Large intestine (tissue), 3 donors: ENCODE data around the gene SLC9A8. TPM values are rescaled to one million over a fixed set of nuclear protein-coding genes. Genes with fewer than 3 reads are reported as not detected.
"Not testable (repeated sequence)": the region's sequence is repeated elsewhere in the genome, so short reads cannot be mapped to it uniquely, and the experiment has no call there.

Source experiments
- DNase-seq, 2 donors: peaks; one replicate each; pipeline versions ENCODE4 v3.0.0 to v3.0.0-alpha.2; 2013
- H3K27ac ChIP-seq: one replicate; pipeline ENCODE4 v1.5.1; 2013; ENCODE audit warnings: low read length
- H3K27me3 ChIP-seq: 2 replicates; pipeline ENCODE4 v1.6.1; 2013; ENCODE audit warnings: low read length; ENCODE audit not compliant: control insufficient read depth, insufficient read depth
- H3K36me3 ChIP-seq: 2 replicates; pipeline ENCODE4 v1.6.1; 2013; ENCODE audit warnings: low read length; ENCODE audit not compliant: control insufficient read depth, insufficient read depth
- H3K4me1 ChIP-seq: one replicate; pipeline ENCODE4 v1.6.1; 2013; ENCODE audit warnings: low read length; ENCODE audit not compliant: control insufficient read depth, insufficient read depth
- H3K4me3 ChIP-seq: one replicate; pipeline ENCODE4 v1.5.1; 2013; ENCODE audit warnings: low read length
- H3K9me3 ChIP-seq: one replicate; pipeline ENCODE4 v1.6.1; 2013; ENCODE audit warnings: mild to moderate bottlenecking, low read depth, low read length, moderate library complexity; ENCODE audit not compliant: control insufficient read depth
- WGBS: methylation state at CpG from one replicate; pipeline ENCODE4 v1.1.5; 2013; ENCODE audit warnings: low lambda C conversion rate; ENCODE audit not compliant: insufficient coverage; 5-methylcytosine and 5-hydroxymethylcytosine counted together
- polyA plus RNA-seq: library from polyadenylated mRNA; unstranded; fragments of 120-200 nt; gene quantifications from one replicate; pipeline ENCODE4 v1.2.1, GENCODE V29; 2013

SLC9A8 gene
- polyA plus RNA-seq, 1 donor: 11.3 TPM

DNA sequence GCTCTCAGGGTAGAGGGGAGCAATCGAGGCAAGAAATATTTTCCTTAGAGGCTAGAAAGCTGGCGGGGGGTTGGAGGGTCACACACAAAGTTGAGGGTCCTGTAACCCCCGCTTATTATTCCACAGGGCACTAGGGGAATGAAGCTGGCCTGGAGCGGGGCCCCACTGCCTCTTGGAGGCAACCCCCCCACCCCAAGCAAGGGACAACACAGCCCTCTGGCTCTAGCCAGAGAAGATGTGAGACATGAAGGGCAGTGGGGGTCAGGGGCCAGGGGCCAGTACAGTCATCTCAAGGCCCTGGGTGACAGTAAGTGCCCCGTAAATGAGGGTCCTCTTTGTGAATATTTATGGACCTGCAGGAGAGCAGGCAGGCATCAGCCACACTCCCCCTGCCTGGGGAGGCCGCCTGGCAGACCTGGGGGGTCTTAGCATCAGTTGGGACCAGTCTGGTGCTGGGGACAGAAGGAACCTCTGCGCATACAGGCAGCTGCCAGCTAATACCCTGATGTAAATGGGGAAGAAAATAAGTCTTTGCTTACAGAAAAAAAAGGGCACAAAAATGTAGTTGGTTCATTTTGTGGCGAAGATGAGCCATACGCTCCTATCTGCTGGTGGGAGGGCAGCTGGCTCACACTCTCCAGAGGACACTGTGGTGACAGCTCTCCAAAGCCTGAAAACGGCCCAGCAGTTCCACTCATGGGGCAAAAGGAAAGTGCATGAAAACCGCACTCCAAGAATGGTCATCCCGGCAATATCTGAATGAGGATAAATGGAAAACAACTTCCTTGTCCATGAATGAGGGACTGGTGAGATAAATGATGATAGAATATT lies 80.8 kb downstream of the SLC9A8 start:
- H3K27ac ChIP-seq: no peak overlapping the region
- no peaks in the 10 kb centered on the region for H3K9me3 ChIP-seq
- H3K4me3 ChIP-seq: no peak overlapping the region
- H3K36me3 ChIP-seq: peaks cover 11% of the 10 kb centered on the region
- no peaks in the 10 kb centered on the region for H3K27me3 ChIP-seq
- H3K4me1 ChIP-seq: peaks cover 7% of the 10 kb centered on the region
- DNase-seq: no peak
- WGBS: 65% methylated on average over 2 of the region's 12 CpGs

DNA sequence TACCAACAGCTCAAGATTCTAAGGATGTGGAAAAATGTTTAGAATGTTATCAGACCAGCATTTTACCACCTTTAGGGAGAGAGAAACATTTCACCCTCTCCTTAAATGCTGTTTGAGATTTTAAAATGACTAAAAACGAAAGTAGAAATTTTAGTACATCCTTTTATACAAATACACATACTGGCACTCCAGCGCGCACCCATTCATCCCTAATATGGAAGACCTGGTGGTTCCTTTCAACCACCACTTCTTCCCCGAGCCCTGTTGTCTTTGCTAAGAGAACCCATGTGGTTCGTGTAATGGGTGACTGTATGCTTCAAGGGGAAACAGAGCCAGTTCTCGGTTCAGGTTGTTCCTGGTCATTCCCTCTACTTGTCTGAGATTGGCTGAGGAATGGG lies 81.4 kb downstream of the SLC9A8 start:
- H3K4me3 ChIP-seq: no peak overlapping the region
- peaks cover 3% of the 10 kb centered on the region for H3K4me1 ChIP-seq
- H3K36me3 ChIP-seq: peaks cover 6% of the 10 kb centered on the region
- H3K27ac ChIP-seq: no peak overlapping the region
- H3K9me3 ChIP-seq: no peaks in the 10 kb centered on the region
- no peaks in the 10 kb centered on the region for H3K27me3 ChIP-seq
- 100% methylated on average over 3 of the region's 6 CpGs for WGBS
- no peak for DNase-seq

DNA sequence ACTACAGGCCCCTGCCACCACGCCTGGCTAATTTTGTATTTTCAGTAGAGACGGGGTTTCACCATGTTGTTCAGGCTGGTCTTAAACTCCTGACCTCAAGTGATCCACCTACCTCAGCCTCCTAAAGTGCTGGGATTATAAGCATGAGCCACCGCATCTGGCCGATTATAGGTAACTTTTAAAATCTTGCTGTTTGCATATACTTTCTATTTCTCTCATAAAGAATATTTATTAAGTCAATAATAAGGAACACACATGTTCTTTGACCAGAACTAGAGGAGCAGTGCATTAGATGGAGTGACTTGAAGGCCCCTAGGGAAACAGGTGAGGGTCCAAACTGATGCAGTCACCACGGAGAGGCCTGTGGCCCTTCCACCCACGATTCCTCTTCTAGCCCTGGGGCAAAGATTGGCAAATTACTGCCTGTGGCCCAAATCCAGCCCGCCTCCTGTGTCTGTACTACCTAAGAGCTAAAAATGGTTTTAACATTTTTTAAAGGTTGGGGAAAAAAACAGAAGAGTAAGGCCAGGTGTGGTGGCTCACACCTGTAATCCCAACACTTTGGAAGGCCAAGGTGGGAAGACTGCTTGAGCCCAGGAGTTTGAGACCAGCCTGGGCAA lies 83.0 kb downstream of the SLC9A8 start:
- not testable (repeated sequence) for H3K27me3 ChIP-seq, H3K36me3 ChIP-seq, H3K4me1 ChIP-seq, H3K9me3 ChIP-seq, DNase-seq, H3K4me3 ChIP-seq, H3K27ac ChIP-seq
- 100% methylated on average over 2 of the region's 7 CpGs for WGBS

DNA sequence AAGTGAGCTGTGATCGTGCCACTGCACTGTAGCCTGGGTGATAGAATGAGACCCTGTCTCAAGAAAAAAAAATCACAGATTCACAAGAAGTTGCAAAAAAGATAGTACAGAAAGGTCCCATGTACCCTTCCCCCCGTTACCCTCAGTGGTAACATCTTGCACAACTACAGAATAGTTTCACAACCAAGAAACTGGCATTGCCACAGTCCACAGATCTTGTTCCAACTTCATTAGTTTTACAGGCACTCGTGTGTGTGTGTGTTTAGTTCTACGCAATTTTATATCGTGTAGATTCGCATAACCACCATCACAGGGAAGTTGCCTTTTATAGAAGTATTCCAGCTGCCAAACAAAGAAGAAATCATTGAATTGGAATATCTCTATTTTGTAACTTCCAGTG lies 83.6 kb downstream of the SLC9A8 start:
- H3K4me3 ChIP-seq: no peak overlapping the region
- DNase-seq: no peak
- no peaks in the 10 kb centered on the region for H3K9me3 ChIP-seq
- 100% methylated on average over 1 of the region's 6 CpGs for WGBS
- H3K36me3 ChIP-seq: no peaks in the 10 kb centered on the region
- H3K4me1 ChIP-seq: peaks cover 3% of the 10 kb centered on the region
- no peaks in the 10 kb centered on the region for H3K27me3 ChIP-seq
- no peak overlapping the region for H3K27ac ChIP-seq

DNA sequence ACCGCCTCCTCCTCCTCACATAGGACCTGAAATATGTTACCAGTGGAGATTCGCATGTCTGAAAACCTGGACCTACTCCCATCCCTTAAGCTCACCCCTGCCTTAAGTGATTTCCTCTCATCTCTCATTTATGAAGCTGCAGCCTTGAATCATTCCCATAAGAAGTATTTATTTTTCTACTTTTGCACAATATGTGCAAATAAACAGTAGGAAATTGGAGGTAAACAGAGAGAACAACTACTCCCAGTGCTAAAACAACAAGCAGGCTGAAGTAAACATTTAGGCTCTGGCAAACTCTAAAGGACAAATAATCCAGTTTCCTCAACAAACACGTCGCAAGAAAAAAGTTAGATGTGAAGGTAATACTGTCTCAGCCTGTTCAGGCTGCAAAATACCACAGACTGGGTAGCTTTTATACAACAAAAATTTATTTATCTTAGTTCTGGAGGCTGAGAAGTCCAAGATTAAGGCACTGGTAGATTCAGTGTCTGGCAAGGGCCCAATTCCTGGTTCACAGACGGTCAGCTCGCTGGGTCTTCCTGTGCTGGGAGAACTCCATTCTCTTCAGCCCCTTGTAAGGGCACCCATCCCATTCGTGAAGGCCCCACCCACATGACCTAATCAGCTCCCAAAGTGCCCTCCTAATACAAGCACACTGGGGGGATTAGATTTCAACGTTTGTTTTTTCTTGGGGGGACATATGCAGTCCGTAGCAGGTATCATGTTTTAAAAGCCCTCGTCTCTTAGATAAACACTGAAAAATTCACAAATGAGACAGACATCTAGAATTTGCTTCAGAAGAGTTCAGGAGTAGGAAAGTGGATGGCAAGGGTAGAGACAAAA lies 87.1 kb downstream of the SLC9A8 start:
- no peak for DNase-seq
- no peaks in the 10 kb centered on the region for H3K4me1 ChIP-seq
- WGBS: no CpG with 5 or more reads among the region's 10 CpGs
- H3K36me3 ChIP-seq: peaks cover 11% of the 10 kb centered on the region
- H3K27me3 ChIP-seq: no peaks in the 10 kb centered on the region
- no peak overlapping the region for H3K4me3 ChIP-seq
- H3K27ac ChIP-seq: no peak overlapping the region
- no peaks in the 10 kb centered on the region for H3K9me3 ChIP-seq

DNA sequence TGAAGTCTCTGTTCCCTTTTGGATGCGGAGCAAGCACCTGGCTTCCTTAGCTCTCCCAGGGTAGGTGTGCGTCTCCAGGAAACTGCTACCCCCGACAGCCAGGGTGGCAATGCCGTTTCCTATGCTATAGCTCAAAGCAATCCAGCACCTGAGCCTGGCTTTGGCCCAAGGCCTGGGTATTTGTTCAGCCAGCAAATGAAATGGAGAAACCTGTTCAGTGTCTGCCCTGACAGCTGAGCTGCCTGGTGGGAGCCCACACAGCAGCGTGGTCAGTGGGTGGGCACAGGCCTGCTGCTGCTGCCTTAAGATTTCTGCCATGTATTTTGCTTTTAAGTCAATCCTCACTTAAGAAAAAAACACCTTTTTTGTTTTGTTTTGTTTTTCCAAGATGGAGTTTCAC lies 89.0 kb downstream of the SLC9A8 start:
- Histone ChIP-seq H3K4me3 (no peak overlapping the region), H3K36me3 (peaks cover 29% of the 10 kb centered on the region), H3K4me1 (no peaks in the 10 kb centered on the region), H3K27ac (no peak overlapping the region), H3K27me3 (no peaks in the 10 kb centered on the region), H3K9me3 (peaks cover 5% of the 10 kb centered on the region)
- no peak for DNase-seq
- no CpG with 5 or more reads among the region's 5 CpGs for WGBS

DNA sequence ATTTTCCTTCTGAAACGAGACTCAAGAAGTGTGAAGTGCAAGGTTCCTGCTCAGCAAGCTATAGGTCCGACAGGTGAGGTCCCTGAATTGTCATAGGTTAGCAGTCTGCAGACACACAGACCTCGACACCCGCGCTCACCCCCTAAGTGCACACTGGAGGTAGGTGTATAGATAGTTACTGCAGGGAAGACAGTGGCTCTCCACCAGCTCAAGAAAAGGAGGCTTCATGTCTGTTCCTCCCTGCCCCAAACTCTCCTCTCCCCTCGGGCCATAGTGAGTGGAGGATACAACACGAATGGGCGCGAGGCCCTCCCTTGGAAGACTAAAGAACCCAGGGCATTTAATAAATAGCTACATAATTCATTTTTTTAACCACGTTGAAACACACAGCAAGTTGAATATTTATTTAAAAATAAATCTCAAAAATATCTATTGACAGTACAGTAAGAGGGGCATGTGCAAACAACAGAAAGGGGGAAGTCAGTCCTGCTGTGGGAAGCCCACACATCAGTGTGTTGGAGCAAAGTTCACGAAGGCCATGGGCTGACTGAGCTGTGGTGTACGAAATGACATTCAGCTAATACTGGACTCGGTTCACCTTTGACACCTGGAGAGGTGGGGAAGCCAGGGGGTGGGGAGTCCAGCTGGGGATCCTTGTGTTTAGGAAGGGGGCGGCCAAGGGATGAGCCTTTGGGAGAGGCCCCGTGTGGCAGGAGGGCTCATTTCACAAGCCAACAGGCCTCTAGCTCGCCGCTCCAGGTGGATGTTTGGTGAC lies 92.0 kb downstream of the SLC9A8 start:
- H3K36me3 ChIP-seq: peaks cover 52% of the 10 kb centered on the region
- no CpG with 5 or more reads among the region's 17 CpGs for WGBS
- H3K9me3 ChIP-seq: peaks cover 5% of the 10 kb centered on the region
- H3K4me1 ChIP-seq: peaks cover 12% of the 10 kb centered on the region
- H3K27me3 ChIP-seq: no peaks in the 10 kb centered on the region
- H3K27ac ChIP-seq: no peak overlapping the region
- H3K4me3 ChIP-seq: no peak overlapping the region
- no peak for DNase-seq

DNA sequence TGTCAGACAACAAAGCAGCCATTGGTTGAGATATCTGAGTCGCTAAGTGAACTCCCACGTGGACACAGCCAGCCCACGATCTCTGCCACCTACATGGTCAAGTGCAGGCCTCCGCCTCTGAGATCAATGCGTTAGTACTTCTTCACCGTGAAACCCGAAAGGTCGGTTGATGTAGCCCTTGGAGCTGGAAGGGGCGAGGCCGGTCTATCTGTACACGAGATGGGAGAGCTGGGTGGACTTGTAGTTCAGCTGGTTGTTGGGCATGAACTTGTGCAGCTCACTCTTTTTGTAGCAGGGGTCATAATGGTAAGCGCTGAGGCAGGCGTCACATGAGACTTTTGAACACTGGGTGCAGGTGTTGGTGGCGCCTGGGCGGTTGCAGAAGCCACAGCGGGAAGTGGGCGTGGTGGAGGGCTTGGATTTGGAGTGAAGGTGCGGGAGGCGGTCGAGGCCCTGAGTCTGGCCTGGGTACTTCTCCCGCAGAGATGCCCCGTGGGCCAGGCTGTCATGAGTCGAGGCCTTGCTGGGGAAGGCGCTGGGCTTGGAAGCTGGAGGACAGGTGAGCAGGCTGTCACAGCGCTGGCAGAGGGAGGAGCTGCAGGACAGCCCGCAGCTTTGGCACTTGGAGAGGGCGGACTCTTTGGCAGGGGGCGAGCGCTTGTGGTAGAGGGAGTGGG lies 92.9 kb downstream of the SLC9A8 start:
- no peaks in the 10 kb centered on the region for H3K27me3 ChIP-seq
- peaks cover 21% of the 10 kb centered on the region for H3K4me1 ChIP-seq
- H3K4me3 ChIP-seq: no peak overlapping the region
- peaks cover 56% of the 10 kb centered on the region for H3K36me3 ChIP-seq
- no CpG with 5 or more reads among the region's 29 CpGs for WGBS
- no peak for DNase-seq
- no peak overlapping the region for H3K27ac ChIP-seq
- H3K9me3 ChIP-seq: peaks cover 5% of the 10 kb centered on the region

DNA sequence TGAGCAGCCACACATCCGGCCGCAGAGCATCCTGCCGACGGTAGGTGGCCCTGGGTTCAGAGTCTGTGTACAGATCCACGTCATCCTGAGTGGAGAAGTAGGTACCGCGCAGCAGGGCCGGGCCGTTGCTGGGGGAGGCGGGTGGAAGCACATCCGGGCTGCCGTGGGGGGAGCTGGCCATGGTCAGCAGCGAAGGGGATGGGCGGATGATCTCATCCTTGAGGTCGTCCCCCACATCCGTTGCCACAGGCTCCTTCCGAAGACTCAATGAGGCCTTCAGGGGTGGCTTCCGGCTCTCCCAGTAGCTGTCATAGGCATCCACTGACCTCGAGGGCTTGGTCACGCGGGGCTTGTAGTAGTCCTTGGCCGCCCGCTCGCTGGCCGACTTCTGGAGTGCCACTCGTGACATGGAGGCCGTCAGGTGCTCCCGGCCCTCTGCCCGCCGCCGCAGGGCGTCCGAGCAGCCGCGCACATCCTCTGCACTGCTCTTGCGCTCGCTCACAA lies 93.5 kb downstream of the SLC9A8 start:
- Histone ChIP-seq H3K4me3 (no peak overlapping the region), H3K4me1 (peaks cover 27% of the 10 kb centered on the region), H3K9me3 (peaks cover 5% of the 10 kb centered on the region), H3K36me3 (peaks cover 56% of the 10 kb centered on the region), H3K27me3 (no peaks in the 10 kb centered on the region), H3K27ac (no peak overlapping the region)
- DNase-seq: no peak
- WGBS: no CpG with 5 or more reads among the region's 37 CpGs
